Esophagus squamous epithelium (tissue), 5 donors: Measurements from ENCODE around the gene PYROXD2. TPM values are rescaled to one million over a fixed set of nuclear protein-coding genes. Genes with fewer than 3 reads are reported as not detected.

Experiments
- DNase-seq: peaks from one replicate; lab custom pipeline; 2025; lab: John Stamatoyannopoulos, UW
- H3K27ac ChIP-seq, 4 donors: fragments of 200-600 bp; sonication (generic); one replicate each; pipeline ENCODE4 v1.5.1; 2016 to 2019; ENCODE audit warnings: mild to moderate bottlenecking in 1 of 4
- H3K27me3 ChIP-seq, 4 donors: fragments of 200-600 bp; sonication (generic); 1 replicate in 3 of 4; 2 replicates in 1 of 4; pipeline versions ENCODE4 v1.5.1 to v1.6.0; 2017 to 2021; ENCODE audit warnings: antibody characterized with exemption in 1 of 4
- H3K36me3 ChIP-seq, 3 donors: fragments of 200-600 bp; sonication (generic); one replicate each; pipeline ENCODE4 v1.5.1; 2016 to 2019
- H3K4me1 ChIP-seq, 3 donors: fragments of 200-600 bp; sonication (generic); one replicate each; pipeline ENCODE4 v1.5.1; 2017 to 2019
- H3K4me3 ChIP-seq, 4 donors: fragments of 200-600 bp; sonication (generic); 1 replicate in 3 of 4; 2 replicates in 1 of 4; pipeline ENCODE4 v1.5.1; 2016 to 2019; ENCODE audit warnings: mild to moderate bottlenecking in 2 of 4, moderate library complexity in 1 of 4
- H3K9me3 ChIP-seq, 3 donors: fragments of 200-600 bp; sonication (generic); one replicate each; pipeline ENCODE4 v1.5.1; 2016 to 2019
- POLR2A ChIP-seq, 4 donors: fragments of 450-650 bp; IDR thresholded peaks; one replicate each; pipeline ENCODE4 v1.6.1; 2017; ENCODE audit warnings: antibody characterized with exemption in 4 of 4, mild to moderate bottlenecking in 4 of 4, moderate library complexity in 3 of 4
- WGBS, 2 donors: methylation state at CpG; one replicate each; pipeline ENCODE4 v1.1.5; 2018; 5-methylcytosine and 5-hydroxymethylcytosine counted together
- intact Hi-C: fragments of 100-400 bp; cut with DNase I; formaldehyde crosslinking; loops from one replicate; pipeline ENCODE4 v1.15.0; 2022
- total RNA-seq, 4 donors: library from RNA; depleted of rRNA; stranded (reverse); fragments of >200 nt; gene quantifications; one replicate each; pipeline ENCODE4 v1.1.0, GENCODE V29; 2016
- TF ChIP-seq, protein P1 (sequence below), 6 experiments: fragments of 450-650 bp in 4 of 6; fragments of 200-600 bp in 2 of 6; sonication (generic) in 2 of 6; IDR thresholded peaks; one replicate each; pipeline ENCODE4 v1.5.1; 2016 to 2019; ENCODE audit warnings: antibody characterized with exemption in 6 of 6, mild to moderate bottlenecking in 4 of 6, moderate library complexity in 4 of 6
- donor health status: DM: yes; HTN: yes; CAD: no.

PYROXD2 gene
- total RNA-seq, 4 donors from 2014 or later, result 1.6 to 7.7 (median 3.9) TPM

DNA sequence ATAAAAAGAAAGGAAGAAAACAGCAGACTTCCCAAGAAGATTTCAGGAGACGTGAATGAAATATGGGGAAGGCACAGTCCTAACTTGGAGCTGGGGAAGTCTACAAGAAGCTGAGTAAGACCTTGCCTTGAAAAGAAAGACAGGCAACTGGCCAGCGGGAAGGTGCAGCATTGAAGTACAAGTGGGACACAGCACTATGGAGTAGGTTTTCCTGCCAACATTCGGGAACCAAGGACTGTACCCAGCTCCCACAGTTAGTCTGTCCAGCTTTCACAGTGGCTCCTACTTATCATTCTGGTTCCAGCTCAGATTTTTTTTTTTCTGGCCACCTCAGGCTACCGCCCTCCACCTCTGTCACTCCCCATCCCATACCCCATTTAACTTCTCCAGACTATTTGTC is 21.7 kb upstream of the PYROXD2 start:
- intact Hi-C loops, result no loop called here

GRCh38 chr10:98435178-98435577 is 20.2 kb upstream of the PYROXD2 start:
- intact Hi-C loops, result no loop called here
- WGBS, 2 donors, result 94% methylated on average over 10 of the region's 12 CpGs; no CpG with 5 or more reads in 1 of the 2 donors
- Histone ChIP-seq H3K4me1 (no peaks in the 10 kb centered on the region), H3K9me3 (no peaks in the 10 kb centered on the region), H3K27me3 (no peaks in the 10 kb centered on the region), H3K4me3 (no peak overlapping the region), H3K36me3 (peaks cover 33 to 87% (median 37%) of the 10 kb centered on the region in 3 donors), H3K27ac (no peak overlapping the region)
- DNase-seq, result no peak
- no peak for TF ChIP-seq POLR2A (IDR thresholded peaks at IDR 0.05)
- TF ChIP-seq, protein P1, sequence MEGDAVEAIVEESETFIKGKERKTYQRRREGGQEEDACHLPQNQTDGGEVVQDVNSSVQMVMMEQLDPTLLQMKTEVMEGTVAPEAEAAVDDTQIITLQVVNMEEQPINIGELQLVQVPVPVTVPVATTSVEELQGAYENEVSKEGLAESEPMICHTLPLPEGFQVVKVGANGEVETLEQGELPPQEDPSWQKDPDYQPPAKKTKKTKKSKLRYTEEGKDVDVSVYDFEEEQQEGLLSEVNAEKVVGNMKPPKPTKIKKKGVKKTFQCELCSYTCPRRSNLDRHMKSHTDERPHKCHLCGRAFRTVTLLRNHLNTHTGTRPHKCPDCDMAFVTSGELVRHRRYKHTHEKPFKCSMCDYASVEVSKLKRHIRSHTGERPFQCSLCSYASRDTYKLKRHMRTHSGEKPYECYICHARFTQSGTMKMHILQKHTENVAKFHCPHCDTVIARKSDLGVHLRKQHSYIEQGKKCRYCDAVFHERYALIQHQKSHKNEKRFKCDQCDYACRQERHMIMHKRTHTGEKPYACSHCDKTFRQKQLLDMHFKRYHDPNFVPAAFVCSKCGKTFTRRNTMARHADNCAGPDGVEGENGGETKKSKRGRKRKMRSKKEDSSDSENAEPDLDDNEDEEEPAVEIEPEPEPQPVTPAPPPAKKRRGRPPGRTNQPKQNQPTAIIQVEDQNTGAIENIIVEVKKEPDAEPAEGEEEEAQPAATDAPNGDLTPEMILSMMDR (IDR thresholded peaks at IDR 0.05), result no peak

More for the DNA sequence above, 21.7 kb upstream of the PYROXD2 start:
- TF ChIP-seq, protein P1 (IDR thresholded peaks at IDR 0.05), result no peak
- TF ChIP-seq POLR2A (IDR thresholded peaks at IDR 0.05), result no peak
- H3K4me1 ChIP-seq, result no peaks in the 10 kb centered on the region
- no peak overlapping the region for H3K4me3 ChIP-seq
- no peak overlapping the region for H3K27ac ChIP-seq
- 89 to 95% methylated on average over 4 of the region's 4 CpGs for WGBS, 2 donors
- H3K27me3 ChIP-seq, result no peaks in the 10 kb centered on the region
- no peaks in the 10 kb centered on the region for H3K9me3 ChIP-seq
- DNase-seq, result no peak
- peaks cover 24 to 85% (median 25%) of the 10 kb centered on the region in 3 donors for H3K36me3 ChIP-seq

- Histone ChIP-seq H3K4me3 (no peak overlapping the region), H3K9me3 (no peaks in the 10 kb centered on the region), H3K4me1 (no peaks in the 10 kb centered on the region), H3K27ac (no peak overlapping the region), H3K36me3 (peaks cover 41 to 87% (median 47%) of the 10 kb centered on the region in 3 donors), H3K27me3 (no peaks in the 10 kb centered on the region)
- intact Hi-C loops, result no loop called here
- 97 to 99% methylated on average over 10 to 16 of the region's 21 CpGs for WGBS, 2 donors
- DNase-seq, result no peak
- TF ChIP-seq, protein P1 (IDR thresholded peaks at IDR 0.05), result no peak
- no peak for TF ChIP-seq POLR2A (IDR thresholded peaks at IDR 0.05)
Observed at GRCh38 chr10:98433881-98434732, 19.1 kb upstream of the PYROXD2 start.

DNA sequence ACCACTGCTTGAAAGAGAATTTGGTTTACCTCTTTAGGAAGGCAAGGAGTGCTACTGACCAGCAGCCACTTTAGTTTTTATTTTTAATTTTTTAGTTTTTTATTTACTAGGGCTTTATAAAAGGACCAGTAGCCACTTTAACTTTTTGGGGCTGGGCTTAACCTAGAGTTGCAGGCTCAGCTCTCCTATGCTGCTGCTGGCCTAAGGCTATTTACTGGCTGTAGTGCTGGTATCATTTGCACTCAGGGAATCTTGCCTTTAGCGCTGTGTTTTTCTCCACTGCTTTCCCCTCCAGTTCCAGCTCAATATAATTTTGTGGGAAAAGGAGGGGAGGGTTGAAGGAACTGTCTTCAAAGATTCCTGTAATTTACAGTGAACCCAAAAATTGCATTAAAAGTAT is 18.4 kb upstream of the PYROXD2 start:
- DNase-seq, result no peak
- intact Hi-C loops, result no loop called here
- TF ChIP-seq POLR2A (IDR thresholded peaks at IDR 0.05), result no peak
- TF ChIP-seq, protein P1 (IDR thresholded peaks at IDR 0.05), result no peak
- Histone ChIP-seq H3K27me3 (no peaks in the 10 kb centered on the region), H3K27ac (no peak overlapping the region), H3K36me3 (peaks cover 41 to 87% (median 47%) of the 10 kb centered on the region in 3 donors), H3K4me1 (no peaks in the 10 kb centered on the region), H3K4me3 (no peak overlapping the region), H3K9me3 (no peaks in the 10 kb centered on the region)
- WGBS, 2 donors, result 80 to 100% methylated on average over 1 of the region's 1 CpG

DNA sequence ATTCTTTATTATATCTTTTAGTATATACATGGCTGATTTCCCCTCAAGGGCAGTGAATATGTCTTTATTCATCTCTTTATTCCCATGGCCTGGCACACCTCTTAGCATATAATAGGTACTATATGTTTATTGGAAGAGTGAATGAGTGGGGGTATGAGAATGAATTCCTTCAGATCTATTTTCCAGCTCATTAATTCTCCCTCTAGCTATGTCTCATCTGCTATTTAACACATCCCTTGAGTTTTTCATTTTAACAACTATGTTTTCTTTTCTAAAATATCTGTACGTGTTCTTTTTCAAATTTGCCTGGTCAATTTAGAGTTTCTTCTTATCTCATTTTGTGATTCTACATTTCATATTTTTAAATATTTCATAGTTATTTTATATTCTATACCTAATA is 17.3 kb upstream of the PYROXD2 start:
- Histone ChIP-seq H3K9me3 (no peaks in the 10 kb centered on the region), H3K4me3 (no peak overlapping the region), H3K27ac (no peak overlapping the region), H3K27me3 (no peaks in the 10 kb centered on the region), H3K36me3 (peaks cover 41 to 87% (median 51%) of the 10 kb centered on the region in 3 donors), H3K4me1 (no peaks in the 10 kb centered on the region)
- intact Hi-C loops, result no loop called here
- TF ChIP-seq, protein P1 (IDR thresholded peaks at IDR 0.05), result no peak
- TF ChIP-seq POLR2A (IDR thresholded peaks at IDR 0.05), result no peak
- no peak for DNase-seq
- 96 to 100% methylated on average over 1 of the region's 1 CpG for WGBS, 2 donors
